Kidney (tissue), 14 donors: ENCODE measurements around the gene TPRN. TPM values are rescaled to one million over a fixed set of nuclear protein-coding genes. Genes with fewer than 3 reads are reported as not detected.

Source experiments
- DNase-seq, 5 donors: peaks; one replicate each; pipeline ENCODE4 v3.0.0-alpha.2; 2013 to 2020
- FAIRE-seq: peaks from 2 replicates; lab custom pipeline; 2012; peaks lifted over from hg19 to GRCh38; lab: Jason Lieb, UNC
- H3K27ac ChIP-seq, 2 donors: one replicate each; pipeline ENCODE4 v1.7.0; 2013; ENCODE audit warnings: low read depth in 2 of 2, low read length in 2 of 2, inconsistent platforms in 1 of 2
- H3K27me3 ChIP-seq: one replicate; pipeline ENCODE4 v1.7.1; 2013; ENCODE audit warnings: low read length, inconsistent platforms; ENCODE audit not compliant: control insufficient read depth, insufficient read depth
- H3K36me3 ChIP-seq, 3 donors: one replicate each; pipeline versions ENCODE4 v1.7.0 to v1.7.1; 2013; ENCODE audit warnings: low read length in 3 of 3, control low read depth in 1 of 3, inconsistent platforms in 1 of 3; ENCODE audit not compliant: insufficient read depth in 3 of 3, control insufficient read depth in 2 of 3
- H3K4me1 ChIP-seq, 3 donors: one replicate each; pipeline versions ENCODE4 v1.7.0 to v1.7.1; 2013; ENCODE audit warnings: low read length in 3 of 3, inconsistent platforms in 1 of 3, low read depth in 1 of 3; ENCODE audit not compliant: control insufficient read depth in 2 of 3, insufficient read depth in 2 of 3
- H3K4me3 ChIP-seq, 3 donors: one replicate each; pipeline versions ENCODE4 v1.7.0 to v1.8.1; 2013; ENCODE audit warnings: low read length in 3 of 3, control low read depth in 1 of 3, inconsistent platforms in 1 of 3
- H3K9ac ChIP-seq, 3 donors: one replicate each; pipeline versions ENCODE4 v1.7.0 to v1.7.1; 2013; ENCODE audit warnings: low read length in 3 of 3, control low read depth in 1 of 3, inconsistent platforms in 1 of 3
- H3K9me3 ChIP-seq, 3 donors: one replicate each; pipeline versions ENCODE4 v1.7.0 to v1.7.1; 2013; ENCODE audit warnings: low read length in 3 of 3, control low read depth in 1 of 3, inconsistent platforms in 1 of 3; ENCODE audit not compliant: control insufficient read depth in 2 of 3, insufficient read depth in 1 of 3
- intact Hi-C: fragments of 100-400 bp; cut with DNase I; formaldehyde crosslinking; loops from one replicate; pipeline ENCODE4 v1.11.1; 2022
- polyA plus RNA-seq: library from polyadenylated mRNA; stranded (reverse); fragments of 350-450 nt; fragmentation: Illumina TruSeq; extraction: RNeasy Lipid Tissue Mini Kit (QIAGEN cat#74804); gene quantifications from one replicate; pipeline ENCODE4 v1.2.3, GENCODE V29; 2014; ENCODE audit warnings: low read depth, low replicate concordance; ENCODE audit not compliant: insufficient read depth
- total RNA-seq: library from RNA; stranded (reverse); fragmentation: NEBNext Ultra II Directional; extraction: Animal tissue kit (Norgen Biotek cat#: 25700); gene quantifications from one replicate; pipeline ENCODE4 v1.2.1, GENCODE V29; 2021
- TF ChIP-seq, protein P1 (sequence below): IDR thresholded peaks from 3 replicates; pipeline ENCODE4 v1.5.1; 2012; ENCODE audit warnings: mild to moderate bottlenecking, moderate library complexity, borderline replicate concordance; ENCODE audit not compliant: insufficient read depth; ENCODE audit errors: extremely low read depth
- donor health status: control.
- donor health status: control.
- donor health status: control.
- donor health status: control.
- donor health status: control.
- donor health status: DM: yes; HTN: yes; CAD: no.
- donor health status: Normal renal cell carcinoma (clear cell type).

The TPRN gene
- total and polyA plus RNA-seq, 2 donors from 2014 or later, result 47.2 to 49.5 TPM

DNA sequence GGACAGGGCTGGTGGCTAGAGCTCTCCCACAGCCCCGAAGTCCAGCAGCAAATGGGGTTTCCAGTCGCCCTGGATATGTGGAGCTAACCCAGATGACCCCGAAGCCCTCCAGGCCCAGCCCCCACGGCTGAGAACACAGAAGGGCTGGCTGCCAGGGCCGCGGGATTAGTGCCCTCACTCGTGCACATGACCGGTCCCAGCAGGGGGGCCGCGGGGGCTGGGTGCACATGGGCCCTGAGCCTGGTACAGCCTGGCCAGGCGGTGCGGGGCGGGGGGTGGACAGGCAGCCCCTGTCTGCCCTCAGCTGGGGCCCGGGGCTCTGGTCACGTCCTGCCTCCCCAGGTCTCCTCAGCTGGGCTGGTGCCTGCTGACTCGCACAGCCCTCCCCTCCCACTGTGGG lies 6.2 kb downstream of the TPRN start:
- peaks cover 0 to 58% (median 22%) of the 10 kb centered on the region in 3 donors for H3K4me1 ChIP-seq
- peak overlapping the region; percentile 57 to 61 for H3K27ac ChIP-seq
- peak overlapping the region in 1 of 3 donors; percentile 19 for H3K9ac ChIP-seq
- no peak overlapping the region for H3K4me3 ChIP-seq
- DNase-seq (no peak), FAIRE-seq (no peak)
- H3K9me3 ChIP-seq, result no peaks in the 10 kb centered on the region
- intact Hi-C loops, result no loop called here
- H3K36me3 ChIP-seq, result peaks cover 0 to 9% (median 4%) of the 10 kb centered on the region in 3 donors
- H3K27me3 ChIP-seq, result no peaks in the 10 kb centered on the region
- TF ChIP-seq, protein P1, sequence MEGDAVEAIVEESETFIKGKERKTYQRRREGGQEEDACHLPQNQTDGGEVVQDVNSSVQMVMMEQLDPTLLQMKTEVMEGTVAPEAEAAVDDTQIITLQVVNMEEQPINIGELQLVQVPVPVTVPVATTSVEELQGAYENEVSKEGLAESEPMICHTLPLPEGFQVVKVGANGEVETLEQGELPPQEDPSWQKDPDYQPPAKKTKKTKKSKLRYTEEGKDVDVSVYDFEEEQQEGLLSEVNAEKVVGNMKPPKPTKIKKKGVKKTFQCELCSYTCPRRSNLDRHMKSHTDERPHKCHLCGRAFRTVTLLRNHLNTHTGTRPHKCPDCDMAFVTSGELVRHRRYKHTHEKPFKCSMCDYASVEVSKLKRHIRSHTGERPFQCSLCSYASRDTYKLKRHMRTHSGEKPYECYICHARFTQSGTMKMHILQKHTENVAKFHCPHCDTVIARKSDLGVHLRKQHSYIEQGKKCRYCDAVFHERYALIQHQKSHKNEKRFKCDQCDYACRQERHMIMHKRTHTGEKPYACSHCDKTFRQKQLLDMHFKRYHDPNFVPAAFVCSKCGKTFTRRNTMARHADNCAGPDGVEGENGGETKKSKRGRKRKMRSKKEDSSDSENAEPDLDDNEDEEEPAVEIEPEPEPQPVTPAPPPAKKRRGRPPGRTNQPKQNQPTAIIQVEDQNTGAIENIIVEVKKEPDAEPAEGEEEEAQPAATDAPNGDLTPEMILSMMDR, result no peak

GRCh38 chr9:137193771-137194170 lies 6.8 kb downstream of the TPRN start:
- no peak overlapping the region for H3K4me3 ChIP-seq
- H3K36me3 ChIP-seq, result peaks cover 0 to 9% (median 4%) of the 10 kb centered on the region in 3 donors
- no peak for FAIRE-seq
- H3K9ac ChIP-seq, result no peak overlapping the region
- H3K27me3 ChIP-seq, result no peaks in the 10 kb centered on the region
- no peak for DNase-seq
- TF ChIP-seq, protein P1, result no peak
- intact Hi-C loops, result no loop called here
- peaks cover 0 to 56% (median 24%) of the 10 kb centered on the region in 3 donors for H3K4me1 ChIP-seq
- no peaks in the 10 kb centered on the region for H3K9me3 ChIP-seq
- peak overlapping the region in 1 of 2 donors; percentile 57 for H3K27ac ChIP-seq

GRCh38 chr9:137192859-137193258 lies 7.7 kb downstream of the TPRN start:
- Histone ChIP-seq H3K27me3 (no peaks in the 10 kb centered on the region), H3K36me3 (peaks cover 0 to 9% (median 4%) of the 10 kb centered on the region in 3 donors), H3K9me3 (no peaks in the 10 kb centered on the region), H3K4me1 (peaks cover 0 to 50% (median 21%) of the 10 kb centered on the region in 3 donors), H3K9ac (no peak overlapping the region), H3K27ac (no peak overlapping the region), H3K4me3 (no peak overlapping the region)
- TF ChIP-seq, protein P1, result no peak
- intact Hi-C loops, result no loop called here
- FAIRE-seq (no peak), DNase-seq (no peak)

DNA sequence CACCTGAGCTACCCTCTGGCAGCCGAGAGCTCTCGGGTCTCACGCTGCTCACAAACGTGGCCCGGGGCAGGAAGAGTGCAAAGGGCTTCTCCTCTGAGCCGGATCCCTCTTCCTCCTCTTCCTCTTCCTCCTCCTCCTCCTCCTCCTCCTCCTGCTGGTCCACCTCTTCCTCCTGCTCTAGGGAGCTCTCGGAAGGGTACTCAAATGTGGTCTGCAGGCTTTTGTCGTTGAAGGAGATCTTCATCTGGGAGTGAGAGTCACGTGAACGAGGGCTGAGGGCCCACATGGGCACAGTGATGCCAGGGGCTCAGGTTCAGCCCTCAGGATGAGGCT lies 8.1 kb downstream of the TPRN start:
- TF ChIP-seq, protein P1, result no peak
- Histone ChIP-seq H3K4me1 (peaks cover 0 to 50% (median 24%) of the 10 kb centered on the region in 3 donors), H3K36me3 (peaks cover 0 to 9% (median 4%) of the 10 kb centered on the region in 3 donors), H3K27ac (no peak overlapping the region), H3K9me3 (no peaks in the 10 kb centered on the region), H3K27me3 (no peaks in the 10 kb centered on the region), H3K9ac (no peak overlapping the region), H3K4me3 (no peak overlapping the region)
- intact Hi-C loops, result no loop called here
- no peak for FAIRE-seq
- DNase-seq, result no peak
